ENCODE measurements around the gene B4GALT2.

- TF ChIP-seq EZH2 (IDR thresholded peaks at IDR 0.05; ENCODE audit: borderline replicate concordance, low read depth, low read length, severe bottlenecking) (no peak), CTCF (IDR thresholded peaks at IDR 0.05; ENCODE audit: extremely low read depth in 1 of 2, insufficient read depth in 1 of 2, low read depth in 1 of 2, low read length in 2 of 2) (no peak), GATA2 (IDR thresholded peaks at IDR 0.05; ENCODE audit: insufficient read depth, insufficient read length, low read depth, low read length) (no peak), MAX (IDR thresholded peaks at IDR 0.05; ENCODE audit: insufficient read depth, insufficient read length) (no peak), JUN (IDR thresholded peaks at IDR 0.05; ENCODE audit: borderline replicate concordance, insufficient read depth, insufficient read length, low read depth) (no peak)
Measured at GRCh38 chr1:43962324-43962723, 16.7 kb upstream of the B4GALT2 start.

All from endothelial cell of umbilical vein (primary cell).